Measurements from ENCODE around the gene PRPH. TPM values are rescaled to one million over a fixed set of nuclear protein-coding genes. Genes with fewer than 3 reads are reported as not detected.

The PRPH gene
- total and polyA plus RNA-seq, 2 of the 4 experiments (the other 2 are of a cell fraction), result not detected

GRCh38 chr12:49339464-49339861 is 44.5 kb downstream of the PRPH start:
- no peak overlapping the region for H4K8ac ChIP-seq (ENCODE audit: low read depth in 2 of 2, low read length in 2 of 2)
- ATAC-seq (ENCODE audit: low read depth) (no peak), DNase-seq (no peak)
- peaks cover 89% of the 10 kb centered on the region for H3K27me3 ChIP-seq (ENCODE audit: control insufficient read depth, insufficient read depth, low read length)
- ChIA-PET CTCF (interaction anchor here (0.6 to 0.9 kb wide), 2 partner anchors 8 to 21 kb away, joined by 5 to 10 read pairs; partner anchors contain the start of gene DNAJC22), POLR2A (ENCODE audit: unreplicated experiment) (no interaction called here)
- no peak overlapping the region for H2AK9ac ChIP-seq (replicated peaks; ENCODE audit: low read depth, low read length, poor library complexity)
- H4K5ac ChIP-seq (ENCODE audit: low read depth, low read length), result no peak overlapping the region
- H3K9me3 ChIP-seq (ENCODE audit: control insufficient read depth, insufficient read depth, low read length), result no peaks in the 10 kb centered on the region
- H2BK5ac ChIP-seq (ENCODE audit: low read depth, low read length, poor library complexity, severe bottlenecking), result no peak overlapping the region
- no peak overlapping the region for H3K18ac ChIP-seq (ENCODE audit: low read depth, low read length)
- no peak overlapping the region for H3K27ac ChIP-seq (ENCODE audit: insufficient read depth, low read length)
- intact Hi-C loops (cut with micrococcal nuclease) (no loop called here), in situ Hi-C loops (cut with MboI; ENCODE audit: low sequenced_read_pairs) (no loop called here), dilution Hi-C loops (cut with HindIII; ENCODE audit: low sequenced_read_pairs, unreplicated experiment) (no loop called here)
- no peak overlapping the region for H3K23ac ChIP-seq (ENCODE audit: low read depth, low read length)
- H4K20me1 ChIP-seq (ENCODE audit: insufficient read depth, low read length), result 0 out of 2 replicates have a peak, but pooled peaks cover 5% of the 10 kb centered on the region
- peaks cover 5% of the 10 kb centered on the region; the same call in 1 of the 2 replicates for H3K9me1 ChIP-seq (ENCODE audit: insufficient read depth, low read length)
- no peak overlapping the region for H3K4me2 ChIP-seq (ENCODE audit: low read depth, low read length)
- H2BK20ac ChIP-seq (ENCODE audit: low read depth, low read length), result no peak overlapping the region
- H3K4me1 ChIP-seq (ENCODE audit: control insufficient read depth, insufficient read depth, low read length), result peaks cover 5% of the 10 kb centered on the region; the same call in 1 of the 2 replicates
- no peak overlapping the region for H3K9ac ChIP-seq (ENCODE audit: low read depth, low read length)
- H4K91ac ChIP-seq (ENCODE audit: insufficient read depth, low read depth, low read length), result no peak overlapping the region
- 40% methylated on average over 3 of the region's 5 CpGs; no CpG with 5 or more reads in 1 of the 2 experiments for WGBS, 2 experiments (ENCODE audit: extremely low coverage in 2 of 2, insufficient read length in 1 of 2)
- no peaks in the 10 kb centered on the region for H3K79me1 ChIP-seq (ENCODE audit: low read depth in 1 of 2, low read length in 2 of 2)
- H2BK15ac ChIP-seq (ENCODE audit: low read depth, low read length), result no peak overlapping the region
- TF ChIP-seq MAFK (IDR thresholded peaks at IDR 0.05; ENCODE audit: low read depth, low read length), result no peak
- TF ChIP-seq CEBPB (IDR thresholded peaks at IDR 0.05; ENCODE audit: low read depth, low read length), result no peak
- TF ChIP-seq ELK1 (IDR thresholded peaks at IDR 0.05; ENCODE audit: borderline replicate concordance, low read depth, low read length), result no peak
- no peak for TF ChIP-seq RAD21 (IDR thresholded peaks at IDR 0.05; ENCODE audit: low read length)
- no peak for TF ChIP-seq BHLHE40 (IDR thresholded peaks at IDR 0.05; ENCODE audit: low read depth, low read length)
- TF ChIP-seq CTCF (conservative IDR thresholded peaks at IDR 0.05; ENCODE audit: low read depth, low read length), result no peak
- no peak for TF ChIP-seq USF2 (IDR thresholded peaks at IDR 0.05; ENCODE audit: low read depth, low read length)
- TF ChIP-seq MXI1 (IDR thresholded peaks at IDR 0.05; ENCODE audit: borderline replicate concordance, low read depth, low read length), result no peak
- no peak for TF ChIP-seq SMC3 (IDR thresholded peaks at IDR 0.05; ENCODE audit: low read depth, low read length)
- no peak for TF ChIP-seq RCOR1 (IDR thresholded peaks at IDR 0.05; ENCODE audit: insufficient replicate concordance, low read length)
- no peak for TF ChIP-seq NFE2L2 (IDR thresholded peaks at IDR 0.05; ENCODE audit: low read depth, low read length)
- TF ChIP-seq CHD1 (IDR thresholded peaks at IDR 0.05; ENCODE audit: low read depth, low read length), result no peak
- no peak for TF ChIP-seq RFX5 (IDR thresholded peaks at IDR 0.05; ENCODE audit: low read depth, low read length)
- no peak for TF ChIP-seq FOS (IDR thresholded peaks at IDR 0.05; ENCODE audit: low read depth, low read length)
- TF ChIP-seq MAZ (IDR thresholded peaks at IDR 0.05; ENCODE audit: borderline replicate concordance, low read depth, low read length), result no peak
- no peak for TF ChIP-seq POLR2A (IDR thresholded peaks at IDR 0.05; ENCODE audit: low read depth, low read length)
- H3K4ac ChIP-seq (ENCODE audit: low read depth, low read length), result no peak overlapping the region
- no peak overlapping the region for H2BK120ac ChIP-seq (ENCODE audit: low read depth, low read length)
- no peak overlapping the region for H3K14ac ChIP-seq (replicated peaks; ENCODE audit: low read depth, low read length)
- H3K36me3 ChIP-seq (ENCODE audit: control insufficient read depth, insufficient read depth, low read length), result no peaks in the 10 kb centered on the region
- no peak overlapping the region for H3K4me3 ChIP-seq (ENCODE audit: insufficient read depth, low read depth, low read length)
- no peak overlapping the region for H2AK5ac ChIP-seq (ENCODE audit: low read depth, low read length)
- H3K56ac ChIP-seq (ENCODE audit: extremely low read depth, insufficient read depth, low read length), result no peak overlapping the region
- BruUV-seq (replicated peaks), result no TSS peak
- no peak overlapping the region for H2AFZ ChIP-seq (replicated peaks; ENCODE audit: low read length, poor library complexity)
